ENCODE results near the gene PHC3.

Gene PHC3

DNA sequence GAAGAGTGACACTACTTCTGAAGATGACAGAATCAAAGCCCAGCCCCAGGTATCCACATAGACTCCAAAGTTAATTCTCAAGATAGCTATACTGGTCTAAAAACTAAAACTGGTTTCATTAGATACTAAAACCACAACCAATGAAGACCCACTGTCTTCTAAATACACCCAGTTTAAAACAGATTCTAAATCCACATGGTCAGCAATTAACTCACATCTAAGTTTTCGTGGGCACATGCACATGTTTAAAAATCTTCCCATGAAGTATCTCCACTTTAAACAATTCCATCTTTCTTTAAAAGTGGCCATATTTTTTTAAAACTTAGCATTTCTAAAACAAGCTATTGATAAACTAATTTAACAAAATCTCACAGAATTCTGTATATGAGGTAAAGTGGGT, 80.6 kb downstream of the PHC3 start:
- TF ChIP-seq, protein P1, sequence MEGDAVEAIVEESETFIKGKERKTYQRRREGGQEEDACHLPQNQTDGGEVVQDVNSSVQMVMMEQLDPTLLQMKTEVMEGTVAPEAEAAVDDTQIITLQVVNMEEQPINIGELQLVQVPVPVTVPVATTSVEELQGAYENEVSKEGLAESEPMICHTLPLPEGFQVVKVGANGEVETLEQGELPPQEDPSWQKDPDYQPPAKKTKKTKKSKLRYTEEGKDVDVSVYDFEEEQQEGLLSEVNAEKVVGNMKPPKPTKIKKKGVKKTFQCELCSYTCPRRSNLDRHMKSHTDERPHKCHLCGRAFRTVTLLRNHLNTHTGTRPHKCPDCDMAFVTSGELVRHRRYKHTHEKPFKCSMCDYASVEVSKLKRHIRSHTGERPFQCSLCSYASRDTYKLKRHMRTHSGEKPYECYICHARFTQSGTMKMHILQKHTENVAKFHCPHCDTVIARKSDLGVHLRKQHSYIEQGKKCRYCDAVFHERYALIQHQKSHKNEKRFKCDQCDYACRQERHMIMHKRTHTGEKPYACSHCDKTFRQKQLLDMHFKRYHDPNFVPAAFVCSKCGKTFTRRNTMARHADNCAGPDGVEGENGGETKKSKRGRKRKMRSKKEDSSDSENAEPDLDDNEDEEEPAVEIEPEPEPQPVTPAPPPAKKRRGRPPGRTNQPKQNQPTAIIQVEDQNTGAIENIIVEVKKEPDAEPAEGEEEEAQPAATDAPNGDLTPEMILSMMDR (IDR thresholded peaks at IDR 0.05; ENCODE audit: borderline replicate concordance, control extremely low read depth, extremely low read depth, insufficient read depth, missing control alignments): no peak
- in situ Hi-C loops (cut with MboI; ENCODE audit: low sequenced_read_pairs, unreplicated experiment): no loop called here
- no peak for DNase-seq (ENCODE audit: low spot score)

DNA sequence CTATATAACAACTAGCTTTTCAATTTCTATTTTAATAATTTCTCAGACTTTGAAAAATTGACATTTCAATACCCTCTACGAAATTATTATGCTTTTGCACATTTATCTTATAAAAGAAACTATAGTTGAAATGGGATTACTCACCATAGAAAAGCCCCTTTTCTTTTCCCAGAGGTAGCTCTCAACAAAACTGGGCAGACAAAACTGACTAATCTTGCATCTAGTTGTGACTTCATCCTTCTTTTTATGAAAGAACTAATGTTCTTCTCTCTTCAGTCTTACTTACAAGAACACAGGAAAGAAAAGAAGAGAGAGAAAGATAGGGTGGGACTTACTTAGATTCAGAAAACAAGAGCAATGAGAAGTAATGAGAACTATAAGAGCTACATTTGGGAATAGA, 82.8 kb downstream of the PHC3 start:
- in situ Hi-C loops (cut with MboI; ENCODE audit: low sequenced_read_pairs, unreplicated experiment): no loop called here
- TF ChIP-seq, protein P1 (IDR thresholded peaks at IDR 0.05; ENCODE audit: borderline replicate concordance, control extremely low read depth, extremely low read depth, insufficient read depth, missing control alignments): no peak
- DNase-seq (ENCODE audit: low spot score): no peak

DNA sequence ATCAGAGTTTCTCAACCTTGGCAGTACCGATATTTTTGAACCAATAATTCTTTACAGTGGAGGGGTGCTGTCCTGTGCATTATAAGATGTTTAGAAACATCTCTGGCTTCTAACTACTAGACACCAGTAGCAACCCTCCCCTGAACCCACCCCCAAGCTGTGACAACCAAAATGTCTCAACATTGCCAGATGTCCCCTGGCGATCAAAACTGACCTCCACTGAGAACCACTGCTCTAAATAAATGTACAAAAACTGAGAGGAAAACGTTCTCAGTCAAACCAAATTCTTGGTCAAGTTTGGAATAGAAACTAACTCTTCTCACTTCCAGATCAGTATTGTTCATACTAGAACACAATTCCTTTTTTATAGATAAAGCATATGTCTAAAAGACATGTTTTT, 85.2 kb downstream of the PHC3 start:
- TF ChIP-seq, protein P1 (IDR thresholded peaks at IDR 0.05; ENCODE audit: borderline replicate concordance, control extremely low read depth, extremely low read depth, insufficient read depth, missing control alignments): no peak
- in situ Hi-C loops (cut with MboI; ENCODE audit: low sequenced_read_pairs, unreplicated experiment): no loop called here
- DNase-seq (ENCODE audit: low spot score): no peak

DNA sequence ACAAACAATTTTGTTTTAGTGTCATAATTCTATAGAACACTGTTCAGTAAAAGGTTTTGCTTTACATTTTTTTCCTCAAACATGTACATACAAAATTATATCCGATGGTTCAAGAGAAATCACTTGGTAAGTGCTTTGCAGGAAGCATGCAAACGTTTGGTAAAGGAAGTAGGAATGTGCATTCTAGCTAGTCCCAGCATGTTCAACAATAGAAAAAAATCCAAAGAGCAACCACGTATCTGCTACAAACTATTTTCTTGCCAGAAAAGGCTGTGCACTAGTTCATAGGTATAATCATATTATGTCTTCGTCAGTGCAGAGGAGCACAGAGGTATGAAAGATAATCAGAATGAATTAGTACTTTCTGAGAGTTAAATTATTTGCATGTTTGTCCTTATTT, 85.8 kb downstream of the PHC3 start:
- in situ Hi-C loops (cut with MboI; ENCODE audit: low sequenced_read_pairs, unreplicated experiment): no loop called here
- no peak for DNase-seq (ENCODE audit: low spot score)
- TF ChIP-seq, protein P1 (IDR thresholded peaks at IDR 0.05; ENCODE audit: borderline replicate concordance, control extremely low read depth, extremely low read depth, insufficient read depth, missing control alignments): no peak

DNA sequence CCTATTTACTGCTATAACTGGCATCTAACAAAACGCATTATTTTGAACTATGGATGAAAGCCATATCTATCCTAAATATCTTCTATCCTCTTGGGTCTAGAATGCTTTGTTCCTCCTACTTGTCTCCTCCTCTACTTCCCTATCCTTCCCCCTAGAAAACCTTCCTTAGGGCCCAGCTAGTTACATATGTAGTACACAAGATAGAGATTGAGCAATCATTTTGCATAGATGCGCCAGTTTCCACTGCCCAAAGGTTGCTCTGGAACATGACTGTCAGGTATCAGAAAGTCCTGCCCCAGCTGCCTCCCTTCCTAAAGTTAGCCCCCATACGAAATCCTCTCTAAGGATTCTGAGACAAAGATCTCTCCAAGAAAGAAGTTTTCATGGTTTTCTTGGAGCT, 88.6 kb downstream of the PHC3 start:
- DNase-seq (ENCODE audit: low spot score): no peak
- in situ Hi-C loops (cut with MboI; ENCODE audit: low sequenced_read_pairs, unreplicated experiment): no loop called here

DNA sequence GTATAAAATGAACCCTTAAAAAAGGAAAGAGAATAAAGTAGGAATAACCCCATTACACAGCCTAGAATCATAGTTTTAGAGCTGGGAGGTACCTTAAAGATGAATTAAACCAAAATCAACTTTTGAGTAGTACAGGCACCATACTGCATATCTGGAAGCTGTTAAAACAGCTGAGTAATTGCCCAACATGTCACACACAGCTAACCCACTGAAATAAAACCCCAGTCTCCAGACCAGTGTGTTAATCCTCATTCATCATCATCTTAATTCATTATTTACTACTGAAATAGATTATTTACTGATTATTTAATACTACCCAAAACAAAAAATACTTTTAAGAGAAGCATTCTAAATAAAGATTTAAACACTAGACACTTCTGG, 90.9 kb downstream of the PHC3 start:
- TF ChIP-seq, protein P1 (IDR thresholded peaks at IDR 0.05; ENCODE audit: borderline replicate concordance, control extremely low read depth, extremely low read depth, insufficient read depth, missing control alignments): no peak
- no peak for DNase-seq (ENCODE audit: low spot score)
- in situ Hi-C loops (cut with MboI; ENCODE audit: low sequenced_read_pairs, unreplicated experiment): no loop called here

More for the DNA sequence above, 88.6 kb downstream of the PHC3 start:
- TF ChIP-seq, protein P1 (IDR thresholded peaks at IDR 0.05; ENCODE audit: borderline replicate concordance, control extremely low read depth, extremely low read depth, insufficient read depth, missing control alignments): no peak

Data from GM13976 (cell line).